Muscle of back (tissue), 11 donors: ENCODE data around the gene PUS3. TPM values are rescaled to one million over a fixed set of nuclear protein-coding genes. Genes with fewer than 3 reads are reported as not detected.
A peak's percentile ranks its signal among the peaks of the same experiment; 100 is the strongest.
"Not testable (repeated sequence)": the region's sequence is repeated elsewhere in the genome, so short reads cannot be mapped to it uniquely, and the experiment has no call there.

Experiments used
- DNase-seq, 3 donors: peaks; one replicate each; pipeline versions ENCODE4 v3.0.0 to v3.0.0-alpha.2; 2013
- polyA plus RNA-seq, 10 donors: library from polyadenylated mRNA; unstranded; fragments of 120-200 nt; gene quantifications; one replicate each; pipeline ENCODE4 v1.2.1, GENCODE V29; 2013; ENCODE audit not compliant: insufficient read length in 10 of 10

The PUS3 gene
- polyA plus RNA-seq, 10 donors, result 9.5 to 14.4 (median 11.7) TPM

- no peak for DNase-seq
Observed at GRCh38 chr11:125873881-125874555, 29.0 kb downstream of the PUS3 start.

GRCh38 chr11:125872138-125872491 is 30.9 kb downstream of the PUS3 start:
- DNase-seq, result no peak

DNA sequence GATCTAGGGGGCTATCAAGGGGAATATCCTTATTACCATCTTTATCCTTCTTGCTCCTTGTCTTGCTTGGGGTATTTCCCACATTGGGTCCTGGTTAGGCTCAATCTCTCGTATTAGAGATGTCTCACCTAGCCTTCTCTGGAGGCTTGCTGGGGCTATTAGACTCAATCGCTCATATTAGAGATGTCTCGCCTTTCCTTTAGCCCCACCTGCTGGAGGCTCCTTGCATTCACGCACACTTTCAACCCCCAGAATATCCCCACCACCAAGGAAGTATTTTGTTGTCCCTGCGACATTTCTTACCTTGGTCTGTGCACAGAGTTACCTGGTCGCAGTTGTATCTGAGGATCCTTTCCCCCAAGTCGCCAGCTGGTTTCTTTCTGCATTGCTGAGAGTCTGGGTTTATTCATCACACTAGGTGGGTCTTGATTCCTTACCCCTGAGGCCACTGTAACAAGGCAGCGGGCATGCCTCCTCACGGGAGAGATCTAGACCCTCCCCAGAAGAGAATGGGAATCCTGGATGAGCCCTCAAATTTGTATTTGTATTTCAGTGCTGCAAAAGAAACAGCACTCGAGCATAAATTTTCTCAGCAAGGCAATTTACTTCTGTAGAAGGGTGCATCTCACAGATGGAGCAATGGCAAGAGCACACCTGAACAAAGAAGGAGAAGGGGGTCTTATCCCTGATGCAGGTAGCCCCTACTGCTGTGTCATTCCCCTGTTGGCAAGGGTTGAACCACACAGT is 31.4 kb downstream of the PUS3 start:
- peak in 1 of 3 donors; percentile 8 for DNase-seq

GRCh38 chr11:125869521-125869920 is 33.5 kb downstream of the PUS3 start:
- DNase-seq, result no peak

GRCh38 chr11:125865354-125865753 is 37.7 kb downstream of the PUS3 start:
- not testable (repeated sequence) for DNase-seq

DNA sequence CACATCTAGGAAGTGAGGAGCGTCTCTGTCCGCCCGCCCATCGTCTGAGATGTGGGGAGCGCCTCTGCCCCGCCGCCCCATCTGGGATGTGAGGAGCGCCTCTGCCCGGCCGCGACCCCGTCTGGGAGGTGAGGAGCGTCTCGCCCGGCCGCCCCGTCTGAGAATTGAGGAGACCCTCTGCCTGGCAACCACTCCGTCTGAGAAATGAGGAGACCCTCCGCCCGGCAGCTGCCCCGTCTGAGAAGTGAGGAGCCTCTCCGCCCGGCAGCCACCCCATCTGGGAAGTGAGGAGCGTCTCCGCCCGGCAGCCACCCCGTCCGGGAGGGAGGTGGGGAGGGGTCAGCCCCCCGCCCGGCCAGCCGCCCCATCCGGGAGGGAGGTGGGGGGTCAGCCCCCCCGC is 40.2 kb downstream of the PUS3 start:
- not testable (repeated sequence) for DNase-seq

DNA sequence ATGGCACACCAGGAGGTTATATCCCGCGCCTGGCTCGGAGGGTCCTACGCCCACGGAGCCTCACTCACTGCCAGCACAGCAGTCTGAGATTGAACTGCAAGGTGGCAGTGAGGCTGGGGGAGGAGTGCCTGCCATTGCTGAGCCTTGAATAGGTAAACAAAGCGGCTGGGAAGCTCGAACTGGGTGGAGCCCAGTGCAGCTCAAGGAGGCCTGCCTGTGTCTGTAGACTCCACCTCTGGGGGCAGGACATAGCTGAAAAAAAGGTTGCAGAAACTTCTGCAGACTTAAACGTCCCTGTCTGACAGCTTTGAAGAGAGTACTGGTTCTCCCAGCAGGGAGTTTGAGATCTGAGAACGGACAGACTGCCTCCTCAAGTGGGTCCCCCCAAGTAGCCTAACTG is 45.3 kb downstream of the PUS3 start:
- not testable (repeated sequence) for DNase-seq

DNA sequence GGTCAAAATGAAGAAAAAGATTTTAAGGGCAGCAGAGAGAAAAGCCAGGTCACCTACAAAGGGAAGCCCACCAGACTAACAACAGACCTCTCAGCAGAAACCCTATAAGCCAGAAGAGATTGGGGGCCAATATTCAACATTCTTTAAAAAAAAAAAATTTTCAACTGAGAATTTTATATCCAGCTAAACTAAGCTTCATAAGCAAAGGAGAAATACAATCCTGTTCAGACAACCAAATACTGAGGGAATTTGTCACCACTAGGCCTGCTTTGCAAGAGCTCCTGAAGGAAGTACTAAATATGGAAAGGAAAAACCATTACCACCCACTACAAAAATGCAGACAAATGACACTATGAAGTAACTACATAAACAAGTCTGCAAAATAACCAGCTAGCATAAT is 56.8 kb downstream of the PUS3 start:
- no peak for DNase-seq

Other genes starting within 250 kb of the PUS3 start
- under 1 TPM; 0.18 to 0.55 (median 0.36) TPM for gene ACRV1, start 222.4 kb downstream of the PUS3 start, polyA plus RNA-seq
- not detected for gene PATE1, start 156.9 kb downstream of the PUS3 start, polyA plus RNA-seq
- gene PATE2, start 124.4 kb downstream of the PUS3 start, polyA plus RNA-seq, result under 1 TPM in 1 of 10 donors, not detected in 9; 0.14 TPM
- not detected for gene PATE3, start 115.1 kb downstream of the PUS3 start, polyA plus RNA-seq
- gene PATE4, start 69.9 kb downstream of the PUS3 start, polyA plus RNA-seq, result under 1 TPM in 2 of 10 donors, not detected in 8; 0.13 to 0.22 TPM
- 1 to 10 TPM; 4.9 to 7.9 (median 6.4) TPM for gene HYLS1, start 15.5 kb downstream of the PUS3 start, polyA plus RNA-seq
- gene DDX25, start 1.3 kb upstream of the PUS3 start, polyA plus RNA-seq, result 1 to 10 TPM in 1 of 10 donors, under 1 TPM in 9; 0.17 to 1.5 (median 0.52) TPM
- gene VSIG10L2, start 42.8 kb upstream of the PUS3 start, polyA plus RNA-seq, result under 1 TPM in 3 of 10 donors, not detected in 7; 0.07 to 0.53 (median 0.17) TPM
- 10 to 100 TPM; 25.7 to 60.2 (median 30.5) TPM for gene CDON, start 159.7 kb upstream of the PUS3 start, polyA plus RNA-seq